Hypothalamus (tissue), 51 donors: ENCODE measurements around the gene LDLRAD3.
"Not testable (repeated sequence)": the region's sequence is repeated elsewhere in the genome, so short reads cannot be mapped to it uniquely, and the experiment has no call there.

Experiments used
- DNase-seq, 51 donors: peaks; one replicate each; lab custom pipeline; 2025; lab: John Stamatoyannopoulos, UW

LDLRAD3 gene

DNA sequence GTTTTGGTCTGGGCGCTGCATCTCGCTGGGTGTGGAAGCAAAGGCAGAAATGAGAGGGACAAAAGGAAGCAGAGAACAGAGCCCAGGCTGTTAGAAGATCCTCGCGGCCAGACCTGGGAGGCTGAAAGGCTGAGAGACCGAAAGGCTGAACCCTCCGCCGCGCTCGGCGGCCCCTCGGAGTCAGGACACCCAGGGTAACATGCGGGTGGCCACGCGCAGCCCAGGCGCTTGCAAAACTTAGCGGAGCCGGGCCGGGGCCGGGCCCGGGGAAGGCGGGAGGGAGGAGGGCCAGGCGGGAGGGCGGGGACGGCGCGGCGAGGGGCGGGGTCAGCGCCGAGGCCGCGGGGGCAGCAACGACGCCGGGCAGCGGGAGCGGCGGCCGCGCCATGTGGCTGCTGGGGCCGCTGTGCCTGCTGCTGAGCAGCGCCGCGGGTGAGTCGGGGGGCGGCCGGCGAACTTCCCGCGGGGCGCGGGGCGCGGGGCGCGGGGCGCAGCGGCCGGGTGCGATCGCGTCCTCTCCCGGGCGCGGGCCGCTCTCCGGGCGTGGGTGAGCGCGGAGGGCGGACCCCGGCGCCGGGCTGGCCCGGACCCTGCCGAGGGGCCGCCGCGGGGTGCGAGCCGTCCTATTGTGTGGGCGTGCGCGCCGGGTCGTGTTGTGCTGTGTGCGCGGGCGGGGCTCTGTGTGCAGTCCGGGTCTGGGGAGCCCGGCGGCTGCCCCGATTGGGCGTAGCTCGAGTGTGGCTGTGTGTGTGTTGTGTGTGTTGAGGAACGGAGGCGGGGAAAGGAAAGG is at the start of gene LDLRAD3:
TSS of gene LDLRAD3 (plus strand) at position 350 of the 790 bp plus-strand sequence. CDS start at position 387, 37 bp downstream.
- peak in 48 of 51 donors; percentile 25 to 83 (median 64) for DNase-seq

GRCh38 chr11:35897019-35897418 is 46.8 kb upstream of the LDLRAD3 start:
- no peak for DNase-seq

- no peak for DNase-seq
Measured at GRCh38 chr11:35902961-35903360, 40.9 kb upstream of the LDLRAD3 start.

DNA sequence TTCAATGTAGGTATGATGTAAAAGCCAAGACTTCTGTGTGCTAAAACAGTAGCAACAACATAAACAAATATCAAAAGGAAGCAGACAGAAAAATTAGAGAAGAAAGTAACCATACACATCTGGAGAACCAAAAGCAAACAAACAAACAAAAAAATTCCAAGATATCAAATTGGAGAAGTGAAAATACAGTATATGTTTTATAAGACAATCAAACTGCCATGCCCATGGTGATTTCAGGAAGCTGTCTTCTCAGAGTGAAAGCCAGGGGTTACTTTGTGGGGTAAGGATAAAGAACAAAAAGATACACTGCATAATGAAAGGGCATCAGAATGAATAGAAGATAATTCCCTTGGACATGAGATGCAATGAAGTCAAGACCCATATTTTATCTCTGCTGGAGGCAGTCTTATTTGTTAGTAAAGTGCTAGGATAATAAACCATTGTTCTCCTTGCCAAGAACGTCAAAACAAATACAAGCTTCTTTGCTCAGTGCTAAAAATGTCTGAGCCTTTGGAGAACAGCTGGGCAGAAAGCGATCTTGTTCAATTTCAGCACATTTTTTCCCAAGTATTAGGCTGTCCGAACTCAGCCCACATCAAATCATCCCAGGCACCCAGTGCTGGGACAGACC is 38.1 kb upstream of the LDLRAD3 start:
- peak in 6 of 51 donors; percentile 6 to 76 (median 29) for DNase-seq

GRCh38 chr11:35906277-35906661 is 37.6 kb upstream of the LDLRAD3 start:
- no peak for DNase-seq

- DNase-seq = no peak
Measured at GRCh38 chr11:35906681-35907080, 37.2 kb upstream of the LDLRAD3 start.

DNA sequence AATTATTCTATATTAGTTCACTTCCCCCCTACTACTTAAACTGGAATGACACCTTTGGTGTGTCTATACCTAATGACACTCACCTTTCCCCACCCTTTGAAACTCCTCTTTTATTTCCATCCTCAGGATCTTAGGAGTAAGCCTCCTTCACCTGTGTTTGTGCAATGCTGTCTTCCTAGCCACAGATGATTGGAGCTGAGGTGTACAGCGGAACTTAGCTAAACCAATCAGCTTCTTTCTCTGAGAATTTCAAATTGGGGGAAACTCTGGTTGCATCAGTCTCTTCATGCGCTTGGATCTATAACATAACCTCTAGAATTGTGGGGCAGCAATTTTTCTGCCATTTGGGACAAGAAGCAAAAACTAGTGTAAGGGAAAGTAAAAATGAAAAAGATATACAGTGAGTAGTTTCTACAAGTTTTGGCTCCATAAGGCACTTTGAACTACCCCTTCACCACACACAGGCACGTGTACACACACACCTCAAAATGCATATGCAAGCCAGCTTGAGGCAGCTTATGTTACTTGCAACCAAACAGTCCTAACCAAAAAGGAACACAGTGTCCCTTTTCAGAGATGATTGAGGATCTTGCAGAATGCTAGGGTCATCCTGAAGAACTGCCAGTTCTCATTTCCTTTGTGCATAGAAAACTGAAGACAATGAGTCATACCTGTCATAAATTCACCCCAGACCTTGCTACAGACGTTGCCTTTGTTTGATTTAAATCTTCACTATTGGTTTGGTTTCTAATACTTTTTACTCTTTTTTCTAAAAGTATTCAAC is 36.0 kb upstream of the LDLRAD3 start:
- DNase-seq = no peak

DNA sequence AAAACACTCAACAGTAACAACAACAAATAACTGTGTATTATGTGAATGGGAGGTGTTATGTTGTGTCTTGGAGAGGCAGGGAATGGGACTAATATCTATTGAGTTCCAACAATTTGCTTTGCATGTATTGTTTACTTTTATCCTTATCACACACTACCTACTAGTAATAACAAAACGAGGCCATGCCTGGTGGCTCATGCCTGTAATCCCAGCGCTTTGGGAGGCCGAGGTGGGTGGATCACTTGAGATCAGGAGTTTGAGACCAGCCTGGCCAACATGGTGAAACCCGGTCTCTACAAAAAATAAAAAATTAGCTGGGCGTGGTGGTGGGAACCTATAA is 35.5 kb upstream of the LDLRAD3 start:
- not testable (repeated sequence) for DNase-seq

- no peak for DNase-seq
Measured at GRCh38 chr11:35909511-35910265, 34.2 kb upstream of the LDLRAD3 start.

- DNase-seq = no peak
Measured at GRCh38 chr11:35911013-35911412, 32.8 kb upstream of the LDLRAD3 start.

GRCh38 chr11:35911616-35912165 is 32.2 kb upstream of the LDLRAD3 start:
- DNase-seq = no peak

- DNase-seq = not testable (repeated sequence)
Measured at GRCh38 chr11:35912436-35912835, 31.4 kb upstream of the LDLRAD3 start.

DNA sequence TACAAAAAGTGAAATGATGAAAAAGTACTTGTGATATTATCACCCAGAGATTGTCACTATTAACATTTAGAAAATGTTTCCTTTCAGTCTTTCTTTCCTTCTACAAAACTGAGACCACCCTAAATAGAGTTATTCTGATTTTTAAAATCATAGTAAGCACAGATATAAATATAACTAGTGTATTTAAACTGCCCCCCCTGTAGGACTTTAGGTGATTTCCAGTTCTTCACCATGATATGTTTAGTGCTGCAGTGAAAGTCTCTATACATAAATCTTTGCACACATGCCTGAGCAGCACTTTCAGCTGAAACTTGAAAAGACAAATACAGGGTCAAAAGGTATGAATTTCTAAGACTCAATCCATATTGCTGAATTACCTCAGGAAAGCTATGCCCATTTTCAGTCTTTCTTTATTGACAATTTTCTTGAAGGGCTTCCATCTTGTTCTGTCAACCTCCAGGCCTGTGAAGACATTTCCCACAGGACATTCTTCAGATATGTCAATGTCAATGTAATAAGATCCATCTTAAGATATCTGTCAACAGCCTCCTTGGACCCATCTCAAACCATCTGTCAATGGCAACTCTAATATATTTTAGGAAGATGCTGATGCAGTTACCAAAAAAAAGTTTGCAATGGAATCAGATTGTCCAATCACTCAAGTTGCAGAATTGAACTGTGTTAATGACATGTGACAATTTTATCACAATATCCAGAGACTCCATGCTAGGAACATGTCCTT is 30.8 kb upstream of the LDLRAD3 start:
- no peak for DNase-seq

DNA sequence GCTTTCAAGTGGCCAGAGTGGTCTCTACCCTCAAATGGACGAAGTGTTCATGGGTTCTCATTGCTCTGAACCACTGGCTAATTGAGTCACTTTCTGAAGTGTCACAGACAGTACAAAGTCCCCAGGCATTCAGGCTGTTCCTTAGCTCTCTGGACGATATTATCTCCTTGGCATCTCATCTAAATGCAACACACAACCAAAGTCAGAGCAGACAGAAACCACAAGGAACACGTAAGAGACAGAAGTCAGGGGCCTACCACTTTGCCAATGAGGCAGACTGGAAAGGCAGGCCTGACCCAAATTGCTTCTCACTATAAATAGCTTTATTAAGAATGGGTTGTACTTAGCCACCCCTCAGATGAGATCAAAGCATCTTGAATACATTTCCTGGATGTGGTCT is 29.0 kb upstream of the LDLRAD3 start:
- DNase-seq = no peak

- no peak for DNase-seq
Measured at GRCh38 chr11:35916270-35916669, 27.6 kb upstream of the LDLRAD3 start.

- no peak for DNase-seq
Measured at GRCh38 chr11:35917676-35918075, 26.2 kb upstream of the LDLRAD3 start.

- peak in 5 of 51 donors; percentile 1 to 34 (median 13) for DNase-seq
Measured at GRCh38 chr11:35918716-35919115, 25.1 kb upstream of the LDLRAD3 start.

DNA sequence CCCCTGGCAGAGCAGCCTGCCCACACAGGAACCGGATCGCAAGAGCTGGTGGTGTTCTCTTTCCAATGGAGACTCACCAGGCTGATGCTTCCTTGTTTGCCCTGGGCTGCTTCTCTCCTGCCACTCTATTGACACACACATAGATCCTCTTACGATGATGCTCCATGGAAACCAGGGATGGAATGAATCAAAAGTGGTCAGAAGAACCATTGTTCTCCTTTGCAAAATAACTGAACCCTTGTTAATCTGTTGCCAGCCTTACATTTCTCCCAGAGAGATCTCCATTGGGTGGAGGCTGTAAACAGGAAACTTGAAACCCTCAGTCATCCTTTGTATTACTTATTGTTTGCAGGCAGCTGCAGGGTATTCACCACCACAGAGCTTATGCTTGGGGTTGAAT is 24.6 kb upstream of the LDLRAD3 start:
- peak in 16 of 51 donors; percentile 8 to 78 (median 26) for DNase-seq

DNA sequence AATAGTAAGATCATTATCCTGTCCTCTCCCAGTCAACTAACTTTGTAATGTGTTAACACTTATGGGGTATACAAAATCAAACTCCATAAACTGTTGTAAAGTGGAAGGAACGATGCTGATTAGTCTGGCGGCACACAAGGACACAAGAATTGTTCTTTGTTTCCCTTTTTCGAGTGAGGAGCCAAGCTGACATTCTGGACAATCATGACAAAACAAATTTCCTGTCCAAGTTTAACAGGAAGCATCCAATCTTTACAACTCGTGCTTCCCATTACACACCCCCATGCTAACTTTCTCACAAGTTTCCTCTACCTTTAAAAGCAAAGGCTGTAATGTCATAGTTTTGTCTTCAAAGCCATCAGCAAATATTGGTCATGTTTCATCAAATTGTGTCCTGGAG is 20.4 kb upstream of the LDLRAD3 start:
- peak in 1 of 51 donors; percentile 36 for DNase-seq

DNA sequence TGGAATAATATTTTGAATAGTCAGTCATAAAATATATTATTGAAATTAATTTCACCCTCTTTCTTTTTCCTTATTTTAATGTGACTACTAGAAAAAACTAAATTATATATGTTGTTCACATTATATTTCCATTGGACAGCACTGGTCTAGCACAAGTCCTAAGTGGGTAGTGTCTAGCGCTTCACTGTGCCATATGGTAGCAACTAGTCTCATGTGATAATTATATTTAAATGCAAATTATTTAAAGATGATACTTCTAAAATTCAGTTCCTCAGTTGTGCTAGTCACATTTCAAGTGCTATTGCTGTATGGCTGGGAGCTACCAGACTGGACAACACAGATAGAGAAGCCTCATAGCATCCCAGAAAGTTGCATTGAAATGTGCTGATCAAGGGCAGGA is 19.1 kb upstream of the LDLRAD3 start:
- no peak for DNase-seq
